AG04450 (cell line): ENCODE measurements around the gene SLC27A1. TPM values are rescaled to one million over a fixed set of nuclear protein-coding genes. Genes with fewer than 3 reads are reported as not detected.

Experiments
- CTCF ChIA-PET: fragments of 300-600, 350-600 bp; formaldehyde crosslinking; extraction: SDS; loops from one replicate; lab custom pipeline; 2022; ENCODE audit warnings: antibody characterized with exemption, inconsistent platforms; lab: Charles Lee
- POLR2A ChIA-PET: fragments of 350-600 bp; formaldehyde crosslinking; extraction: SDS; loops from one replicate; lab custom pipeline; 2021; ENCODE audit warnings: antibody characterized with exemption, inconsistent platforms; lab: Yijun Ruan, JAX
- DNase-seq: peaks from one replicate; pipeline ENCODE4 v3.0.0-alpha.2; 2011; ENCODE audit warnings: low read depth, low spot score
- H3K27ac ChIP-seq: one replicate; pipeline ENCODE4 v1.5.1; 2012; ENCODE audit warnings: low read depth, low read length, control low read depth
- H3K27me3 ChIP-seq: one replicate; pipeline ENCODE4 v1.6.0; 2012; ENCODE audit warnings: low read length; ENCODE audit not compliant: control insufficient read depth, insufficient read depth
- H3K4me3 ChIP-seq: 2 replicates; pipeline ENCODE4 v1.5.1; 2011; ENCODE audit warnings: mild to moderate bottlenecking, low read depth, low read length, control low read depth
- H3K9me3 ChIP-seq: 2 replicates; pipeline ENCODE4 v1.5.1; 2012; ENCODE audit warnings: low read length; ENCODE audit not compliant: control insufficient read depth, insufficient read depth
- CTCF ChIP-seq: IDR thresholded peaks from 2 replicates; pipeline ENCODE4 v1.5.1; 2011; ENCODE audit warnings: low read depth, low read length, control low read depth, inconsistent platforms
- polyA plus RNA-seq: library from polyadenylated mRNA; depleted of rRNA; stranded (reverse); fragments of >200 nt; gene quantifications from 2 replicates; pipeline ENCODE4 v1.2.3, GENCODE V29; 2011

SLC27A1 gene
- polyA plus RNA-seq, 1 experiment, result 8.3 TPM

GRCh38 chr19:17441241-17442021 lies 28.9 kb upstream of the SLC27A1 start:
- DNase-seq, result no peak
- Histone ChIP-seq H3K9me3 (peaks cover 2% of the 10 kb centered on the region; the same call in 1 of the 2 replicates), H3K27me3 (peaks cover 7% of the 10 kb centered on the region), H3K4me3 (no peak overlapping the region), H3K27ac (no peak overlapping the region)
- POLR2A ChIA-PET, result interaction anchor here (0.6 kb wide), 1 partner anchor 49 kb away, joined by 4 read pairs; no protein-coding TSS in a partner anchor
- CTCF ChIA-PET, result interaction anchor here (0.6 to 1.4 kb wide), 8 partner anchors 9 to 418 kb away, joined by 3 to 7 read pairs (median 4); partner anchors contain the start of genes MVB12A and RPL18A
- peak; percentile 36 for TF ChIP-seq CTCF

- ChIA-PET CTCF (no interaction called here), POLR2A (no interaction called here)
- DNase-seq, result no peak
- Histone ChIP-seq H3K4me3 (no peak overlapping the region), H3K27ac (no peak overlapping the region), H3K9me3 (no peaks in the 10 kb centered on the region), H3K27me3 (peaks cover 20% of the 10 kb centered on the region)
- no peak for TF ChIP-seq CTCF
Observed at GRCh38 chr19:17445526-17446165, 24.7 kb upstream of the SLC27A1 start.

- ChIA-PET POLR2A (no interaction called here), CTCF (interaction anchor here (1.2 to 1.3 kb wide), 2 partner anchors 15 to 100 kb away, joined by 3 read pairs; no protein-coding TSS in a partner anchor)
- Histone ChIP-seq H3K27ac (no peak overlapping the region), H3K9me3 (no peaks in the 10 kb centered on the region), H3K4me3 (peak overlapping the region; percentile 31; the same call in 1 of the 2 replicates), H3K27me3 (peaks cover 23% of the 10 kb centered on the region)
- DNase-seq, result no peak
- TF ChIP-seq CTCF, result no peak
Observed at GRCh38 chr19:17447704-17448130, 22.6 kb upstream of the SLC27A1 start.

- Histone ChIP-seq H3K27ac (no peak within 1 kb of the TSS), H3K4me3 (peak within 1 kb of the TSS; percentile 46), H3K9me3 (peaks cover 2% of the 10 kb centered on the region; the same call in 1 of the 2 replicates), H3K27me3 (peaks cover 25% of the 10 kb centered on the region)
- no peak for DNase-seq
- TF ChIP-seq CTCF, result peak; percentile 56
- CTCF ChIA-PET, result interaction anchor here (0.6 to 1.4 kb wide), 4 partner anchors 15 to 101 kb away, joined by 3 to 4 read pairs (median 3); no protein-coding TSS in a partner anchor
- POLR2A ChIA-PET, result no interaction called here
Observed at GRCh38 chr19:17448131-17448967, 22.0 kb upstream of the SLC27A1 start, which contains the start of gene TMEM221. TSS of gene TMEM221 (minus strand) at chr19:17448668. CDS start at chr19:17448462, 206 bp downstream.
